SH-SY5Y (cell line): Measurements from ENCODE around the gene ZMAT2.

Experiments used
- GATA2 ChIP-seq: IDR thresholded peaks from 2 replicates; pipeline ENCODE4 v1.6.1; 2011; ENCODE audit warnings: mild to moderate bottlenecking, low read depth, low read length
- GATA3 ChIP-seq: IDR thresholded peaks from 2 replicates; pipeline ENCODE4 v1.6.1; 2011; ENCODE audit warnings: low read depth, mild to moderate bottlenecking, low read length, moderate library complexity

ZMAT2 gene

GRCh38 chr5:140694276-140694675 lies 6.0 kb upstream of the ZMAT2 start:
- TF ChIP-seq GATA2 (no peak), GATA3 (no peak)

- no peak for TF ChIP-seq GATA2
- TF ChIP-seq GATA3 = no peak
Observed at GRCh38 chr5:140696891-140697492, 3.3 kb upstream of the ZMAT2 start.

- no peak for TF ChIP-seq GATA3
- TF ChIP-seq GATA2 = no peak
Observed at GRCh38 chr5:140707812-140708211, 7.6 kb downstream of the ZMAT2 start.

DNA sequence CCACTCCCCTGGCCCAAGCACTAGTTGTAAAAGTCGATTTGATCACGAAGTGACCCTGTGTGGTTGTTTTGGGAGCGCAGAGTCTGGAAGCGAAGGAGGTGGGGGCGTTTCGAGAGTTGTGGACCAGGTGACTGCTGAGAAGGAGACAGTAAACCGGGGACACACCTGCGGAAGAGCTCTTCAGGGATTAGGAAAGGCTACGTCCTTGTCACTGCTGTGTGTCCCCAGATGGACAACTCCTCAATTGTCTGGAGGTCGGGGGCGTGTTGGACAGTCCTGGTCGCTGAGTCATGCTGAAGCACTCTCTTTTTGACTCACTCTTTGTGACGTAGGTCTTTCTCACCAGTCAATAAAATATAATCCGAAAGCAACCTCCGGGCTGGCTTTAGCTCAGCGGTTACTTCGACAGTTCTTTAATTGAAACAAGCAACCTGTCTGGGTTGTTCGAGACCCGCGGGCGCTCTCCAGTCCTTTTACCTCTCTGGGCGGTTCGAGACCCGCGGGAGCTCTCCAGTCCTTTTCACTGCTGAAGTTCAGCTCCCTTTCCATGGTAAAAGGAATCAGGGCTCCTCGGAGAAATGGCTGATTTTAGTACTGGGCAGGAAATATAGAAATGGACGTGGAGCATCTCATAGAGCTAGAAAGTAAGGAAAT lies 10.8 kb downstream of the ZMAT2 start:
- TF ChIP-seq GATA3 (no peak), GATA2 (no peak)

DNA sequence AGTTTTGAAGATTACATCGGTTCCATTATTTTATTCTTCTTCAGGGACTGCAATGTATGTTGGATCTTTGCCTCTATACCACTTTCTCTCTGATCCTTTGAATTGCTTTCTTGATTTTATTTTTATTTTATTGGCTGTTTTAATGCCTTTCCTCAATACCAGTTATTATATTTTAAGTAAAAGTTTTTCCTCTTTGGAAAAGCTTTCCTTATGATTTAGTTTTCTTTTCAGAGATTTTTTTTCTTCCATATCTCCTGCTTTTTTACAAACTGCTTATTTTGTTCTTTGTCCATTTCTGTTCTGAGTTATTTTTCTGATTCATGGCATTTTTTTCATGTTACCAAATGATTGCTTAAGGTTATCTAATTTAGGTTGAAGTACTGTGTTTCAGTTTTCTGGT lies 11.5 kb downstream of the ZMAT2 start:
- TF ChIP-seq GATA3 (no peak), GATA2 (no peak)

DNA sequence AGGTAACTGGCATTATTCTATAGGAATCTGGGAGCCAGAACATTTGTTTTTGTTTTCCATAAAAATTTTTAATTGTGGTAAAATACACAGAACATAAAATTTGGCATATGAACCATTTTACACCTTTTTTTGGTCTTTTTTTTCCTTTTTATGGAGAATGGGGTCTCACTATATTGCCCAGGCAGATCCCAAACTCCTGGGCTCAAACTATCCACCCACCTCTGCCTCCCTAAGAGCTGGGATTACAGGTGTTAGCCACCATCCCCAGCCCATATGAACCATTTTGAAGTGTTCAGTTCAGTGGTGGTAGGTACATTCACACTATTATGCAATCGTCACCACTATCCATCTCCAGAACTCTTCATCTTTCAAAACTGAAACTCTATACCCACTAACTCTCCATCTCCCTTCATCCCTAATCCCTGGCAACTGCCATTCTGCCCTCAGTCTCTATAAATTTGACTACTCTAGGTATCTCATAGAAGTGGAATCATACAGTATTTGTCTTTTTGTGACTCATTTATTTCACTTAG lies 13.4 kb downstream of the ZMAT2 start:
- no peak for TF ChIP-seq GATA2
- TF ChIP-seq GATA3 = no peak

DNA sequence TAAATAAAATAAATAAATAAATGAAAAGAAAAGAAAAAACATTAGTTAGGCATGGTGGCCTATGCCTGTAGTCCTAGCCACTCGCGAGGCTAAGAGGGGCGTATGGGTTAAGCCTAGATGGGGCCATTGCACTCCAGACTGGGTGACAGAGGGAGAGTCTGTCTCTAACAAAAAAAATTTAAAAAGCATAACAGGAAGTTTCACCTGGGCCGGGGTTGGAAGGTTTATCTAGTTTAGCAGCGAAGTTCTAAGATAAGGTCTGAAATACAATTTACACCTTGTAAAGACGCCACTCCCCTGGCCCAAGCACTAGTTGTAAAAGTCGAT lies 18.0 kb downstream of the ZMAT2 start:
- TF ChIP-seq GATA3 = no peak
- TF ChIP-seq GATA2 = no peak

GRCh38 chr5:140725799-140726471 lies 25.7 kb downstream of the ZMAT2 start:
- TF ChIP-seq GATA2 = no peak
- TF ChIP-seq GATA3 = no peak

- TF ChIP-seq GATA3 = no peak
- no peak for TF ChIP-seq GATA2
Observed at GRCh38 chr5:140733098-140733497, 32.9 kb downstream of the ZMAT2 start.

DNA sequence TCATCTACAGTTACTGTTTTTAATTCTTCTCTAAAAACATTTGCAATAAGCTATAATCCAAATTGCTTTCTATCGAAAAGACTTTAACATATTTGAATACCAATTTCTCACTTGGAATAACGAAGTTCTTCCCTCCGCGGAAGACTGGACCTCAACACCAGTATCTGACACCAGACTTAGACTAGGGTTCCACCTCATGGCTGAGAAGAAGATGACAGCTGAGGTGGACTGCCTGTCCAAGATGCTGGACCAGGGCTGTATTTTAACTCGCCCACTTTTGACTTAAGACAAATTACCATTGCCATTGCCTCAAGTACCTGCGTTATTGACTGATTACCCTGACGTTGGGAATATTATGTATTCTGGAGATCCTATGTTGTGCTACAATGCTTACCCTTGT lies 34.1 kb downstream of the ZMAT2 start:
- no peak for TF ChIP-seq GATA2
- TF ChIP-seq GATA3 = no peak

DNA sequence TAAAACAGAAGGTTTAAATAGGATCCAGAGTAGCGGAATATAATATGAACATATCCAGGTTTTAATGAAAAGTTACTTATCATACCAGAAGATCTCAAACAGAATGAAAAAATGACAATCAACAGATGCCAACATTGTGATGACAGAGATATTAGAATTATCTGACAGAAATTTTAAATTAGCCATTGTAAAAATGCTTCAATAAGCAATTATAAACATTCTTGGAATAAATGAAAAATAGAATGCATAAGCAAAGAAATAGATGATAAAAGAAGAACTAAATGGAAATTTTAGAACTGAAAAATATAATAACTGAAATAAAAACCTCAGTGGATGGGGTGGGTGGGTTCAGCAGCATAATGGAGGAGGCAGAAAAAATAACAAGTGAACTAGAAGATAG lies 37.2 kb downstream of the ZMAT2 start:
- TF ChIP-seq GATA2 (no peak), GATA3 (no peak)

GRCh38 chr5:140741967-140742366 lies 41.7 kb downstream of the ZMAT2 start:
- TF ChIP-seq GATA3 (no peak), GATA2 (no peak)

DNA sequence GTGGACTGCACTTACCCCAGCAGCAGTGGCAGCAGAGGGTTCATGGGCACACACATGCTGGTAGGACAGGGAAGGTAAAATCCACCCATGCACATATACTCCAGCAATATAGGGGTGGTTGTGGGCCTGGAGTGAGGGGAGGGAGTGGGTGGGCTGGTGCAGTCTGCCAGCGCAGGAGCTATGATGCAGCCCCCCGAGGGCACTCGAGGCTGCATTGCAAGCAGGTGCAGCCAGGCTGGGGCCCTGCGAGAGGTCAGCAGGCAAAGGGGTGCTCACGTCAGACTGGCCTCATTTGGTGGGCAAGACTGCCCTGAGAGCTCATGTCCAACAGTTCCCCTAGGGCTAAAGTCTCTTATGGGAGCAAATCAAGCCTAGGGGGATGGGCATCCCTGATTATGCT lies 53.3 kb downstream of the ZMAT2 start:
- TF ChIP-seq GATA3 = no peak
- TF ChIP-seq GATA2 = no peak
